Measurements from ENCODE around the gene TAPT1.
"Not testable (repeated sequence)": the region's sequence is repeated elsewhere in the genome, so short reads cannot be mapped to it uniquely, and the experiment has no call there.

The TAPT1 gene

DNA sequence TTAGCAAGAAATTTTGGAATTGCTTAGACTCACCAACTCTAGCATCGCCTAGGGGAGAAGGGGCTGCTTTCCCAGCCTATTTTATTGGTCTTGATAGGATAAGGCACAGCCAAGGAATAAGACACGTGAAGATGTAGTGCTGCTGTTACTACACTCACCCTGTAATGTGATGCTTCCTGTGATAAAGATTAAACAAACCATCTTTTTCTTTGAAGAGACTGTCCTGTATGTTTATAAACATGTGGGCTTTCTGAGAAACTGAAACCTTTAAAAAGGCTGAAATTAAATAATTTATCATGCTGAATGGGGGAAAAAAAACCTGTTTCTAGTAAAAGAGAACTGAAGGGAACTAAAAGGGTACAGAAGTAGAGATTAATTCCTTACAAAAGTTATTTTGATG, 13.2 kb downstream of the TAPT1 start:
- DNase-seq (ENCODE audit: low read depth): no peak

GRCh38 chr4:16212138-16212782, 14.0 kb downstream of the TAPT1 start:
- DNase-seq (ENCODE audit: low read depth): no peak

GRCh38 chr4:16207409-16207808, 18.9 kb downstream of the TAPT1 start:
- no peak for DNase-seq (ENCODE audit: low read depth)

GRCh38 chr4:16206848-16207247, 19.4 kb downstream of the TAPT1 start:
- DNase-seq (ENCODE audit: low read depth): no peak

DNA sequence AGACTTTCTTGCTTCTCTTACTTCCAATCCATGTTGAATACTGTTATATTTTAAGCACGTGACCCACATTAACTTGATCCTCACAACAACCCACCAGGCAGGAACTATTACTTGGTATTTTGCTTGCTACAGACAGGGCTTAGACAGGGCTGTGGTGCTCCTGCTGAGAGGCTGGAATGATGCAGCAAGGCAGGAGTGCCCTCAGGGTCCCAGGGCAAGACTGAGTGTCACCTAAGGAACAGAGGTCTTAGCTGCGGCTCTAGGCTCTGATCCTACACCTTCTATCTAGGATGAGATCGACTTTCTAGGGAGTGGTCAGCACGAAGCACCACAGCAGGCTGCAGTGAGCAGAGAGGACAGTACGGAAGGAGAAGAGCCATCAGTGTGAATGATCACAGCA, 20.0 kb downstream of the TAPT1 start:
- no peak for DNase-seq (ENCODE audit: low read depth)

DNA sequence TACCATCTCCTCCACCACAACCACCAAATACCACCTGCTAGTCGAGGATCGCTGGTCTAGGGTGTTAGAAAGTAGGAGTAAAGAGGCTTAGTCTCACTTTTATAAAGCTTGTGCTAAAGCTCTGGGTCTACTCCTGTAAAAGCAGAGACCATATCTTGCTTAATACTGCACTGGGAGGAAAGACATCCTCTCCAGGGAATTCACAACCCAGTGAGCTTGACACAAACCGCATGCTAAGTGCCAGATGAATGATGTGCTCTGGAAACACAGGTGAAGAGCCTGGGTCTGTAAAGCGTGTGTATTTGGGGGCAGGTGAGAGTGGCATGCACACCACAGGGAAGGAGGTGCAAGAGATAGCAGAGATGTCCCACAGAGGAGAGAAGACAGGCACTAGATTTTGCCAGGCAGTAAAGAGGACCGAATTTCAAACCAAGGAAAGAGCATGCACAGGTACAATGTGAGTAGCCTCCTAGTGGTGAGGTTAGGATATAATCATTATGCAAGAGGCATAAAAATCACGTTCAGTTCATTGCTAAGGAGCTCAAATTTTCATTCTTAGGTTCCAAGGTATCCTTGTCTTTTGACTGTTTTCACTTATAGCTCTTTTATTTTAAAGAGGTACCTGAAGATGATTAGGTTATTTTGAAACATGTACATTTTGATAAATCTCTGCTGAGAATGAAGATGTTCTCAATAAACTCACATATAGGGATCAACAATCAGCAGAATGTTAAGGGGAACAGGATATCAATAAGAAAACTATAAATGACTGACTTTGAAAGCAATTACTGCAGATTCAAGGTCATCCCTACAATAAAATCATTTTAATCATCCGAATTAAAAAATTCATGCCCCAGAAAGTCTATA, 20.7 kb downstream of the TAPT1 start:
- DNase-seq (ENCODE audit: low read depth): no peak

DNA sequence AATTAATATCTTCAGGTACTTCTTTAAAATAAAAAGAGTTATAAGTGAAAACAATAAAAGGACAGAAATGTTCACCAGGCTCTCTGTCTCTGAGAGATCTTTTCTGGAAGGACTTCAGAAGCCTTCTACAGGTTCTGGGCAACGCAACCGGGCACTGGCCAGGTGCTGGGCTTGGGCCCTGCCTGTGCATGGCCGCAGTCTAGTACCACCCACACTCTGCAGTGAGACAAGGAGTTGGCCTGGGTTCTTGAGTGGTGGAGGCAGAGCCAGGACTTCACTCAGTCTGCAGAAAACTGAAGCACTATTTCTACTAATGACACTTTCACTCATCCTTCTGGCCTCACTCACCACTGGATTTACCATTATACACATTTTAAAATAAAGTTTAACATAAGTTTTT, 21.8 kb downstream of the TAPT1 start:
- DNase-seq (ENCODE audit: low read depth): no peak

- no peak for DNase-seq (ENCODE audit: low read depth)
Observed at GRCh38 chr4:16203083-16203482, 23.2 kb downstream of the TAPT1 start.

GRCh38 chr4:16202598-16202997, 23.7 kb downstream of the TAPT1 start:
- no peak for DNase-seq (ENCODE audit: low read depth)

GRCh38 chr4:16199093-16199492, 27.2 kb downstream of the TAPT1 start:
- no peak for DNase-seq (ENCODE audit: low read depth)

GRCh38 chr4:16197876-16198665, 28.2 kb downstream of the TAPT1 start:
- DNase-seq (ENCODE audit: low read depth): no peak

GRCh38 chr4:16196482-16197393, 29.5 kb downstream of the TAPT1 start:
- no peak for DNase-seq (ENCODE audit: low read depth)

- no peak for DNase-seq (ENCODE audit: low read depth)
Observed at GRCh38 chr4:16195209-16195608, 31.1 kb downstream of the TAPT1 start.

GRCh38 chr4:16194798-16195197, 31.5 kb downstream of the TAPT1 start:
- not testable (repeated sequence) for DNase-seq (ENCODE audit: low read depth)

DNA sequence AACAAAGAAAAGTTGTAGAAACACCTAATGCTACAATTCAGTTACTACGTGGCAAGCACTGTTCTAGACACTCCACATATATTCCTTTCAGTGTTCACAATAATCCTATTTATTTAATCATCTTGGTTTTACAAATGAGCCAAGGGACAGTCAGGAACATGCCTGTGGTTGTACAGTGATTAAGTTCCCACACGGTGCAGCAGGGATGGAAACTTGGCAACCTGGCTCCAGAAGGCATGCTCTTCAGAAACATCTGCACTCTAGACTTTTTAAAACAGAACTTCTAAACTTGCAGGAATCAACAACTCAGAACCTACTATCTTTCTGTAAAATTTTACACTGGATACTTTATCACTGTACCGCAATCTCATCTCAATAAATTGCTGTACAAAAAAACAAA, 32.1 kb downstream of the TAPT1 start:
- DNase-seq (ENCODE audit: low read depth): no peak

GRCh38 chr4:16192631-16193518, 33.4 kb downstream of the TAPT1 start:
- DNase-seq (ENCODE audit: low read depth): no peak

- no peak for DNase-seq (ENCODE audit: low read depth)
Observed at GRCh38 chr4:16192057-16192456, 34.2 kb downstream of the TAPT1 start.

GRCh38 chr4:16187455-16187854, 38.8 kb downstream of the TAPT1 start:
- no peak for DNase-seq (ENCODE audit: low read depth)

DNA sequence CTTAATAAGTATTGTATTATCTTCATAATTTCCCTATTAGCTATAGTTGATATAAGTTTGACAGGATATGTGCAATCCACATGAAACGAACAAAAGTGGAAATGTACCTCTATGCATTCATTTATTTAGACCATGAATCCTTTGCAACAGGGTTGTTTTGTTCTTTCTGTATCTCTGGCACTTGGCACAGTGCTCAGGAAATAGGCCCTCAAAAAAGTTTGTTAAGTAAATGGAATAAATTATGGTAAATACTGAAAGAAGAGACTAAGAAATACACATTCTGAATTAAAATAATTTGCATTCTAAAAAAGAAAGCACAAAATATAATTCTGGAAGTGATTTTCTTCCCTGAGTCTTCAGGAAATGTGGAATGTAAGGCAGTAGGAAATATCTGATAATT, 39.3 kb downstream of the TAPT1 start:
- DNase-seq (ENCODE audit: low read depth): no peak

- DNase-seq (ENCODE audit: low read depth): no peak
Observed at GRCh38 chr4:16183604-16184003, 42.7 kb downstream of the TAPT1 start.

DNA sequence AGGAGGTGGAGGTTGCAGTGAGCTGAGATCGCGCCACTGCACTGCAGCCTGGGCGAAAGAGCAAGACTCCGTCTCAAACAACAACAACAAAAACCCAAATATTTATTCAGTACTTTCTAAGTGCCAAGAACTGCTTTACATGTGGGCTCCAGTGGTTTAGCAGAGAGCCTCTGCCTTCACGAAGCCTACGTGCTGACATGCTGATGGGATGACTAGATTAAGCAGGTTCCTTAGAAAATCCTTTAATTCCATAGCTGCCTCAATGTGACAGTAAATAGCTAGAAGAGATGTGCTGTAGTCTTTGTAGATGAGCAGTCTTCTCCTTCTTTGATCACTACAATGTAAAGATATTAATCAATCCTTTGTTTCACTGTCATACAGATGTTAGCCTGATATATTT, 49.6 kb downstream of the TAPT1 start:
- no peak for DNase-seq (ENCODE audit: low read depth)

All from activated T-cell treated with anti-CD3 and anti-CD28 coated beads for 1 hour (primary cell).